HG02870 (cell line): ENCODE measurements around the gene VCPKMT.

Source experiments
- ATAC-seq: cut with Tn5 transposase; IDR thresholded peaks from one replicate; pipeline ENCODE4 v1.9.1; 2021; ENCODE audit warnings: mild to moderate bottlenecking, moderate library complexity; ENCODE audit not compliant: unreplicated experiment

VCPKMT gene

GRCh38 chr14:50116181-50116956, at the start of gene VCPKMT:
Gene VCPKMT, minus strand, starts transcription at chr14:50116572. Its CDS starts 20 bp downstream, at chr14:50116552.
- peak; percentile 98 for ATAC-seq

GRCh38 chr14:50156111-50156510, 39.7 kb upstream of the VCPKMT start:
- ATAC-seq = no peak

GRCh38 chr14:50148799-50149198, 32.4 kb upstream of the VCPKMT start:
- no peak for ATAC-seq

- no peak for ATAC-seq
Observed at GRCh38 chr14:50139192-50139591, 22.8 kb upstream of the VCPKMT start.

- ATAC-seq = no peak
Observed at GRCh38 chr14:50127802-50128201, 11.4 kb upstream of the VCPKMT start.

GRCh38 chr14:50123062-50123461, 6.7 kb upstream of the VCPKMT start:
- no peak for ATAC-seq

- ATAC-seq = no peak
Observed at GRCh38 chr14:50122291-50122690, 5.9 kb upstream of the VCPKMT start.

- ATAC-seq = no peak
Observed at GRCh38 chr14:50121486-50121885, 5.1 kb upstream of the VCPKMT start.

GRCh38 chr14:50117456-50117855, 1.1 kb upstream of the VCPKMT start:
- no peak for ATAC-seq

GRCh38 chr14:50116966-50117365, 594 bp upstream of the VCPKMT start:
- ATAC-seq = no peak

GRCh38 chr14:50113381-50114035, 2.9 kb downstream of the VCPKMT start:
- no peak for ATAC-seq

- no peak for ATAC-seq
Observed at GRCh38 chr14:50110323-50111037, 5.9 kb downstream of the VCPKMT start.

- no peak for ATAC-seq
Observed at GRCh38 chr14:50109342-50109741, 7.0 kb downstream of the VCPKMT start.

- no peak for ATAC-seq
Observed at GRCh38 chr14:50107850-50108249, 8.5 kb downstream of the VCPKMT start.

GRCh38 chr14:50106178-50106577, 10.2 kb downstream of the VCPKMT start:
- no peak for ATAC-seq

GRCh38 chr14:50103558-50103957, 12.8 kb downstream of the VCPKMT start:
- no peak for ATAC-seq

- no peak for ATAC-seq
Observed at GRCh38 chr14:50101417-50101816, 15.0 kb downstream of the VCPKMT start.

- no peak for ATAC-seq
Observed at GRCh38 chr14:50100805-50101204, 15.6 kb downstream of the VCPKMT start.

GRCh38 chr14:50099335-50099734, 17.0 kb downstream of the VCPKMT start:
- no peak for ATAC-seq

GRCh38 chr14:50095895-50096294, 20.5 kb downstream of the VCPKMT start:
- ATAC-seq = no peak

GRCh38 chr14:50094056-50094755, 22.2 kb downstream of the VCPKMT start:
- no peak for ATAC-seq
